ENCODE measurements around the gene ODAD3.

The ODAD3 gene

GRCh38 chr19:11390933-11391680, 43.8 kb downstream of the ODAD3 start:
- DNase-seq (ENCODE audit: insufficient read length, low spot score) (no peak), FAIRE-seq (no peak)
- TF ChIP-seq, protein P1, sequence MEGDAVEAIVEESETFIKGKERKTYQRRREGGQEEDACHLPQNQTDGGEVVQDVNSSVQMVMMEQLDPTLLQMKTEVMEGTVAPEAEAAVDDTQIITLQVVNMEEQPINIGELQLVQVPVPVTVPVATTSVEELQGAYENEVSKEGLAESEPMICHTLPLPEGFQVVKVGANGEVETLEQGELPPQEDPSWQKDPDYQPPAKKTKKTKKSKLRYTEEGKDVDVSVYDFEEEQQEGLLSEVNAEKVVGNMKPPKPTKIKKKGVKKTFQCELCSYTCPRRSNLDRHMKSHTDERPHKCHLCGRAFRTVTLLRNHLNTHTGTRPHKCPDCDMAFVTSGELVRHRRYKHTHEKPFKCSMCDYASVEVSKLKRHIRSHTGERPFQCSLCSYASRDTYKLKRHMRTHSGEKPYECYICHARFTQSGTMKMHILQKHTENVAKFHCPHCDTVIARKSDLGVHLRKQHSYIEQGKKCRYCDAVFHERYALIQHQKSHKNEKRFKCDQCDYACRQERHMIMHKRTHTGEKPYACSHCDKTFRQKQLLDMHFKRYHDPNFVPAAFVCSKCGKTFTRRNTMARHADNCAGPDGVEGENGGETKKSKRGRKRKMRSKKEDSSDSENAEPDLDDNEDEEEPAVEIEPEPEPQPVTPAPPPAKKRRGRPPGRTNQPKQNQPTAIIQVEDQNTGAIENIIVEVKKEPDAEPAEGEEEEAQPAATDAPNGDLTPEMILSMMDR (IDR thresholded peaks at IDR 0.05; ENCODE audit: insufficient read depth, missing control alignments): no peak

DNA sequence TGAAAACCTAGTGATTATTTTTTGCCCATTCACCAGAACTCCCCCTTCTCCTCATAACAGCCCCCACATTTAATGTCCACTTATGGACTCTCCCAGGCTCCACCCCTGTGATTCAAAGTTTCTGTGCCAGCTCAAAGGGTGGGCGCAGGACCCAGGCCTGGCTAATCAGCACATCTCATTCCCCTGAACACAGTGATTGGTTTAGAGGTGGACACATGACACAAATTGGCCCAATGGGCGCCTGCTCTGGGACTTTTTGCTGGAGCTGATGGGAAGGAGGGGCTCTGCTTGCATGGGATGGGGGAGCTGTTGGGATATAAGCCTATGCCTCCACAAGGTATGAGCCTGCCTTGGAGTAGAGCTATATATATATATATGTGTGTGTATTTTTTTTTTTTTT, 44.6 kb downstream of the ODAD3 start:
- TF ChIP-seq, protein P1 (IDR thresholded peaks at IDR 0.05; ENCODE audit: insufficient read depth, missing control alignments): no peak
- no peak for FAIRE-seq
- no peak for DNase-seq (ENCODE audit: insufficient read length, low spot score)

DNA sequence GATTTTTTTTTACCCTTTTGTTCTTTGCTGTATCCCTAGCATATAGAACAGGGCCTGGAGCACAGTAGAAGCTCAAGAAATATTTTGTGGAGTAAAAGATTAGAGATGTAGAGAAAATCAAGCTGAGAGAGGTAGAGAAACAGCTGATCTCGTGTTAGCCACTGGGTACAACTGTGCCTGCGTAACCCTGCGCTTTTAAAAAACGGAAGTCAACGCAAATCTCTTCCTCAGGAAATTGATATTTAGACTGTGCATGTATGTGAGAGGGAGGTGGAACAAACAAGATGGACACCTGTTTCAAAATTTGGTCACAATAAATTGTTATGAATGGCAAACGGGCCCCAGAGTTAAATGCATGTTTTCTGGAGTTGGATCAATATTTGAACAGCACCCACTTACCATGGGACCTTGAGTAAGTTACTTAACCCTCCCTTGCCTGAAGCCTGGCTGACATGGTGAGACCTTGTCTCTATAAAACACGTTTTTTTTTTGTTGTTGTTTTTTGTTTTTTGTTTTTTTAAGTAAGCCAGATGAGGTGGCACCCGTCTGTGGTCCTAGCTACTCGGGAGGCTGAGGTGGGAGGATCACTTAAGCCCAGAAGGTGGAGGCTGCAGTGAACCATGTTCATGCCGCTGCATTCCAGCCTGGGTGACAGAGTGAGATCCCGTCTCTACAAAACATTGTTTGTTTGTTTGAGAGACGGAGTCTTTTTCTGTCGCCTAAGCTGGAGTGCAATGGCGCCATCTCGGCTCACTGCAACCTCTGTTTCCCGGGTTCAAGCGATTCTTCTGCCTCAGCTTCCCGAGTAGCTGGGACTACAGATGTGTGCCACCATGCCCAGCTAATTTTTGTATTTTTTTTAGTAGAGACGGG, 47.5 kb downstream of the ODAD3 start:
- TF ChIP-seq, protein P1 (IDR thresholded peaks at IDR 0.05; ENCODE audit: insufficient read depth, missing control alignments): no peak
- DNase-seq (ENCODE audit: insufficient read length, low spot score) (no peak), FAIRE-seq (no peak)

DNA sequence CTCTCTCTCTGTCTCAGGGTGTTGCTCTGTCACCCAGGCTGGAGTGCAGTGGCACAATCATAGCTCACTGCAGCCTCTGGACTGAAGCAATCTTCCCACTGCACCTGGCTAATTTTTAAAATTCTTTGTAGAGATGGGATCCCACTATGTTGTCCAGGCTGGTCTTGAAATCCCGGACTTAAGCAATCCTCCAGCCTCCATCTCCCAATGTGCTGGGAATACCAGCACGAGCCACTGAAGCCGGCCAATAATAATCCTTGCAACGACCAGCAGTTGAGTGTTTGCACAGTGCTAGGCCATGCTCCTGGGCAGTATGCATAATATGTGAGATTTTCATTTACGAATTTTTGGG, 50.2 kb downstream of the ODAD3 start:
- DNase-seq (ENCODE audit: insufficient read length, low spot score): no peak
- no peak for FAIRE-seq
- TF ChIP-seq, protein P1 (IDR thresholded peaks at IDR 0.05; ENCODE audit: insufficient read depth, missing control alignments): no peak

DNA sequence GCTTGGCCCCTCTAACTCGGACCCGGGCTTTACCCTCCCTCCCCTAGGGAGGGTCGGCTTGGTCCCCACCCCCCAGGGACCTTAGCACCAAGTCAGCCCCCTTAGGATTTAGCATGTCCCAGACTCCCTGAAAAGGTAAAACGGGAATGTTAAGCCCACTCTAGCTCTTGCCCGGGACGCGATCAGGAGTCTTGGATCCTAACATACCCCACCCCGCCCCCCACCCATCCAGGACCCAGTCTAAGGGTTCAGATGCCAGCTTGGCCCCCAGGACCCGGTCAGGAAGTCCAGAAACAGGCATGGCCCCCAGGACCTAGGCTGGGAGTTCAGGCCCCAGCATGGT, 51.2 kb downstream of the ODAD3 start:
- TF ChIP-seq, protein P1 (IDR thresholded peaks at IDR 0.05; ENCODE audit: insufficient read depth, missing control alignments): no peak
- no peak for DNase-seq (ENCODE audit: insufficient read length, low spot score)
- no peak for FAIRE-seq

DNA sequence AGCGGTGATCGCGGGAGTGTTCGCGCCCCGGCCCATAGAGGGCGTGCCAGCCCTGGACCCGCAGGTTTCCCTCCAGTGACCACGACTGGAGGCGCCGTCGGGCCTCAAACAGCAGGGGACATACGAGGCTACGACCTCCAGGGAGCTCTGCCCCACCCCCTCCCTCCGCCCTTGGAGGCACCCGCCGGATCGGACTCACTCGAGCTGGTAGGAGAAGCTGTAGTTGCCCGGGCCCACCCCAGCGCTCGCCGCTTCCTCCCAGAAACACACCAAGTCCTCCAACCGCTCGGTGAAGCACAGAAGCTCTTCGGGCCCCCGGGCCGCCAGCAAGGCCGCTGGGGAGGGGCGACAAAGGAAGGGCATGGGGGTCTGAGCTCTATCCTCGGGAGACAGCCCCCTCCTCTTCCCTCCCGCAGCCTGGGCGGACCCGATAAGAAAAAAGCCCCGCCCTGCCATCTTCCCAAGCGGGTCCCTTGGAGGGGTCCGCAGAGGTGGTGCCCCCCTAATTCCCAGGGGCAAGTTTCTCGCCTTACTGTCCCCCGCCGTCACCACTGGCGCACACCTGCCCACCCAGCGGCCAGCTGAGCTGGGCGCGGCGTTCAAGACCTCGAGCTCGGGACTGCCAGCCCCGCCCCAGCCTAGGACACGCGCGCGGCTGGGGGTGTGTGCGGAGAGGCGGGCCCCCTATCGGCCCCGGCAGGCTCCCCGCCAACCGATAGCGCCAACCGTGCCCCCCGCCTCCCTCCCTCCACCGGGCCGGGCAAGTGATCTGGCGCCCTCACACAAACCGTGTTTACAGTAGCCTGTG, 51.8 kb downstream of the ODAD3 start:
- DNase-seq (ENCODE audit: insufficient read length, low spot score) (no peak), FAIRE-seq (no peak)
- TF ChIP-seq, protein P1 (IDR thresholded peaks at IDR 0.05; ENCODE audit: insufficient read depth, missing control alignments): peak; percentile 56
